ENCODE data around the gene B3GLCT.

Gene B3GLCT

DNA sequence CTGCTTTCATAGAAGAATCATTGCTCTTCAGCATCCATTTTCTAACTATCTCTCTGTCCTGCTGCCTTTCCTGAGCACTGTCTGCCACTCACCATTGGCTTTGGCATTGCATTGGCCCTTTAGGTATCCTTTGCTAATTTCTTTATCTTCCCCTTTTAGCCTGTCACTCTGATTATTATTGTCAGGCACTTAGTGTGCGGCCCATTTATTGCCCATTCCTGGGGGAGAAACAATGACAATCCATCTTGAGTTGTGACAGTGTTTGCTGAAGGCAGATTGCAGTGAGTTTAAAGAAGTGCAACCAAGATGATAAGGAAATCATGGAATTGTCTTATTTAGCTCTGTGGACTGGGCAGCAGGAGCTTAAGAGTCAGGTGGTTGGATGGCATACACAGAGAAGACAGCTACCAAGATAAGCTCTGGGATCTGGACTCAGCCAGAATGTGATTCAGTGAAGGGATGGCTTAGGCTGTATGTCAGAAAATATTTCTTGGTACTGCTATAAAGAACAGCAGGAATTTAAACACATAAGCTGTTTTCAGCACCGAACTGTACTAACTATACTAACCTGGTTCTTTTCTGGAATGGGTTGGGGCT lies 25.3 kb downstream of the B3GLCT start:
- no peaks in the 10 kb centered on the region for H3K27me3 ChIP-seq (ENCODE audit: insufficient read depth, low read length)
- H3K4me3 ChIP-seq (ENCODE audit: low read length), result no peak overlapping the region
- no peak overlapping the region for H3K9ac ChIP-seq (ENCODE audit: low read depth, low read length)
- no peaks in the 10 kb centered on the region for H3K36me3 ChIP-seq (ENCODE audit: insufficient read depth, low read length)
- no peak overlapping the region for H3K27ac ChIP-seq (ENCODE audit: low read depth, low read length)
- H3K4me1 ChIP-seq (ENCODE audit: insufficient read depth, low read length), result peaks cover 15% of the 10 kb centered on the region
- 72% methylated on average over 2 of the region's 2 CpGs for WGBS
- H3K9me3 ChIP-seq (ENCODE audit: insufficient read depth, low read depth, low read length), result no peaks in the 10 kb centered on the region

DNA sequence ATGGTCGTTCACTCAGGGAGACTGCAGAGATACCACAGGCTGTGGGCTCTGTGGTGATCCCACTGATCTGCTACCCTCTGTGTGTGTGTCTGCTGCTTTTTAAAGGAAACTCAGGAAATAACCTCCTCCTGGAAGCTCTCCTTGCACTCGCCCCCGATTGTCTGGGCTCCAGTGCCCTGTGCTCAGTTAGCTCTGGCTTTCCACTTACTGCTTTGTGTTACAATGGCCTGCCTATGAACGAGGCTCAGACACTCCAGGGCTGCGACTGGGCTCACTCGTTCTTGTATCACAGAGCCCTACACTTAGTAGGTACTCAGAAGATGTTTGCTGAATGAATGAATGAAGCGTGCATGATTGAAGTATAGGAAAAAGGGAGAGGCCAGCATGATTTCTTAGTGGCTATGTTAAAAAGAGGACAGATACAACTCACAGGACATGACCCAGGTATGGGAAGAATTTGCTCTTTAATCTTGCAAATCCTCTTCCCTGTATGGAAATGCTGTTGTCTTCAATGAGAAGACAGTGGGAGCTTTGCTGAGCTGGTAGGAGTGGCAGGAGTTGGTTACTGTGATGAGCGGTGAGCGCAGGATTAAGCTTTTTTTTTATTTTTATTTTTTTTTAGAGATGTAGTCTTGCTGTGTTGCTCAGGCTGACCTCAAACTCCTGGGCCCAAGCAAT lies 26.4 kb downstream of the B3GLCT start:
- Histone ChIP-seq H3K27ac (ENCODE audit: low read depth, low read length) (peak overlapping the region; percentile 79), H3K27me3 (ENCODE audit: insufficient read depth, low read length) (no peaks in the 10 kb centered on the region), H3K4me3 (ENCODE audit: low read length) (no peak overlapping the region), H3K4me1 (ENCODE audit: insufficient read depth, low read length) (peaks cover 15% of the 10 kb centered on the region), H3K9ac (ENCODE audit: low read depth, low read length) (peak overlapping the region; percentile 47; the same call in 1 of the 2 replicates), H3K36me3 (ENCODE audit: insufficient read depth, low read length) (no peaks in the 10 kb centered on the region), H3K9me3 (ENCODE audit: insufficient read depth, low read depth, low read length) (no peaks in the 10 kb centered on the region)
- 57% methylated on average over 9 of the region's 9 CpGs for WGBS

DNA sequence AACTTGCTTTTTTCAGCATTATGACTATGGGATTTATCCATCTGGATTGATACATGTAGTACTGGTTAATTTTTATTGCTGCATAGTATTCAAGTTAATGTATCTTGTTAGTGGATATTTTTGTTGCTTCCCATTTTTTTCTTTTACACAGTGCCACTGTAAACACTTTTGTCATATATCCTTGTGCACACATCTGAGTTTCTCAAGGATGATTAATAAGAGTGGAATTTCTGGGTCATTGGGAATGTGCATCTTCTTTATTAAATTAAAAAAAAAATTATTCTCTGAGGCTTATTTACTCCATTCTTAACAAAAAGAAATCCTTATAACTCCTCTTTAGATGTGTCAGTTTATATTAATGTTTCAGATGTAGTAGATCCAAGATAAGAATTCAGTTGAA lies 27.3 kb downstream of the B3GLCT start:
- Histone ChIP-seq H3K4me1 (ENCODE audit: insufficient read depth, low read length) (peaks cover 15% of the 10 kb centered on the region), H3K27me3 (ENCODE audit: insufficient read depth, low read length) (no peaks in the 10 kb centered on the region), H3K9ac (ENCODE audit: low read depth, low read length) (no peak overlapping the region), H3K27ac (ENCODE audit: low read depth, low read length) (no peak overlapping the region), H3K4me3 (ENCODE audit: low read length) (no peak overlapping the region), H3K36me3 (ENCODE audit: insufficient read depth, low read length) (no peaks in the 10 kb centered on the region), H3K9me3 (ENCODE audit: insufficient read depth, low read depth, low read length) (no peaks in the 10 kb centered on the region)

DNA sequence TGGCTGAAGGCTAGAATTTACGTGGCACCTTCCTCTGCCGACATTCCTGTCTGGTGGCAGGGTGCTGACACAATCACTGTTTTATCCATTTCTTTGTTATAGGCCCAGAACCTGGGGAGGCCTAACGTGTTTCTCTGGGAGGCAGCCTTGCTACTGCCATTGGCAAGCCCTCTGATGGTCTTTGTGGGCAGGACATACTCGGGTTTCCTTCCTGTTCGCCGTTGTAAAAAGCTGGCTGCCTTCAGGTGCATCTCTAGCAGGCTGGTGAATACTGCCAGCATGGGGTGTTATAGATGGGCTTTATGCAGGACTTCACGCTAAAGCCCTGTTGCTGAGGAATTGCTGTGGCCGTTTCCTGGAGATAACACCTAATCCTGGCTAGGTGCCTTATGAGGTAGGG lies 28.1 kb downstream of the B3GLCT start:
- H3K4me1 ChIP-seq (ENCODE audit: insufficient read depth, low read length), result peaks cover 15% of the 10 kb centered on the region
- no peak overlapping the region for H3K27ac ChIP-seq (ENCODE audit: low read depth, low read length)
- 80% methylated on average over 8 of the region's 8 CpGs for WGBS
- H3K27me3 ChIP-seq (ENCODE audit: insufficient read depth, low read length), result no peaks in the 10 kb centered on the region
- no peaks in the 10 kb centered on the region for H3K9me3 ChIP-seq (ENCODE audit: insufficient read depth, low read depth, low read length)
- H3K36me3 ChIP-seq (ENCODE audit: insufficient read depth, low read length), result no peaks in the 10 kb centered on the region
- no peak overlapping the region for H3K9ac ChIP-seq (ENCODE audit: low read depth, low read length)
- H3K4me3 ChIP-seq (ENCODE audit: low read length), result no peak overlapping the region

DNA sequence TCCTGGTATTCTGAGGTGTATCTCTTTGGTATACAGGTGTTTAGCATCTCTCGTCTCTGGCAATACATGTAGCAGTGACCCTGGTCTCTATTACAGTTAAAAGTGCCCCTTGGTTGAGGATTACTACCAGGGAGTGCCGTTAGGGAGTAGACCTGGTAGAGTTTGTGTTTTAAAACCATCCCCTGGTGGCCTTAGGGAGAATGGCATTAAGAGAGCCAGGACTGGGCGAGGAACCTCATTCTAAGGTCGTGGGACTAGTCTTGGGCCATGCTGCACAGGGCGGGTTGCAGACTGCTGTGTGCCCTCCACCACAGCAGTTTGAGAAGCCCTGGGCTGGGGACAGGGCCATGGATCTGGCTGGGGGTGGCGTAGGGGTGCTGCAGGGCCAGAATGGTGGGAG lies 35.0 kb downstream of the B3GLCT start:
- no peaks in the 10 kb centered on the region for H3K36me3 ChIP-seq (ENCODE audit: insufficient read depth, low read length)
- 85% methylated on average over 6 of the region's 6 CpGs for WGBS
- H3K9ac ChIP-seq (ENCODE audit: low read depth, low read length), result no peak overlapping the region
- H3K27ac ChIP-seq (ENCODE audit: low read depth, low read length), result no peak overlapping the region
- no peak overlapping the region for H3K4me3 ChIP-seq (ENCODE audit: low read length)
- no peaks in the 10 kb centered on the region for H3K27me3 ChIP-seq (ENCODE audit: insufficient read depth, low read length)
- H3K9me3 ChIP-seq (ENCODE audit: insufficient read depth, low read depth, low read length), result no peaks in the 10 kb centered on the region
- H3K4me1 ChIP-seq (ENCODE audit: insufficient read depth, low read length), result no peaks in the 10 kb centered on the region

DNA sequence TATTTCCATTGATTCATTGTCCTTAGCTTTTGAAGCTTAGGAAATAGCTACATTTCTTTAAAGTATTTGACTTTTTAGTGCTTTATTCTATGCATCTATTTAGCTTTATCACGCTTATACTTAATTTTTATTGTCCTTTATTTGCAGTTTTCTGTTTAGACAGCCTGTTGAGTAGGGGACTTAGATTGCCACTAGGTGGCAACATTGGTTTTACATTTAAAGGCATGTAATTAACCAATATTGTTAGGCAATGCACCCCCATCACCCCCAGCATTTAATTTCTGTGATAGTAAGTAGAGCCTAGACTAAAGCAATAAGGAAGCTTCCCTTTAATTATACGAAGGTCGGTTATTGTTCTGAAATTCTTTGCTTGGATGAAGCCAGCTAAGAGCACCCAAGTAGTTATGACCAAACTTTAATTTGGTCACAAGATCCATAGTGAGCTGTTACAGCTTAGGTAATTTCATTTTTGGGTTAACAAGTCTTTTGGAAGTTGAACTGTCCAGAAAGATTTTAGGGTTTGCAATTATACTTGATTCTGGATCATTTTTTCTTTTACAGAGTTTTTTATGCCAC lies 36.5 kb downstream of the B3GLCT start:
- no peaks in the 10 kb centered on the region for H3K9me3 ChIP-seq (ENCODE audit: insufficient read depth, low read depth, low read length)
- no peaks in the 10 kb centered on the region for H3K4me1 ChIP-seq (ENCODE audit: insufficient read depth, low read length)
- H3K36me3 ChIP-seq (ENCODE audit: insufficient read depth, low read length), result no peaks in the 10 kb centered on the region
- whole genome bisulfite sequencing, result 90% methylated on average over 2 of the region's 3 CpGs
- no peaks in the 10 kb centered on the region for H3K27me3 ChIP-seq (ENCODE audit: insufficient read depth, low read length)
- no peak overlapping the region for H3K4me3 ChIP-seq (ENCODE audit: low read length)
- H3K9ac ChIP-seq (ENCODE audit: low read depth, low read length), result no peak overlapping the region
- H3K27ac ChIP-seq (ENCODE audit: low read depth, low read length), result no peak overlapping the region

DNA sequence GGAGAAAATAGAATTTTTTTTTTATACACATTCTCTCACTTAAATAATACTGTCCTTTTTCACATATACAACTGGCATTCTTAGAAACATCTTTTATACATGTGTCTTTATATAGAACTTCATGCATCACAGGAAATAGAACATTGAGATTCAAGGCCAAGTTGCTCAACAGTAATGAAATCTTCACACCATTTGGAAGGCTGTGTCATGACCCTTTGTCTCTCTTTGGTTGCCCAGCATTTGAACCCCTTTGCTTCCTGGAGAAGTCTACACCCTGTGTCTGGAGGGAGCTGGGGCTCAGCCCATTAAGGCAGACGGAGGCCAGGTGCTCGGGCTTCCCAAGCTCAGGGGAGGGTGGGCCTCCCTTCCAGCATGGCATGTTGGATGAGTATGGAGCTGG lies 41.1 kb downstream of the B3GLCT start:
- no peaks in the 10 kb centered on the region for H3K36me3 ChIP-seq (ENCODE audit: insufficient read depth, low read length)
- no peaks in the 10 kb centered on the region for H3K9me3 ChIP-seq (ENCODE audit: insufficient read depth, low read depth, low read length)
- H3K27me3 ChIP-seq (ENCODE audit: insufficient read depth, low read length), result no peaks in the 10 kb centered on the region
- WGBS, result 87% methylated on average over 2 of the region's 2 CpGs
- H3K9ac ChIP-seq (ENCODE audit: low read depth, low read length), result no peak overlapping the region
- H3K4me3 ChIP-seq (ENCODE audit: low read length), result no peak overlapping the region
- no peak overlapping the region for H3K27ac ChIP-seq (ENCODE audit: low read depth, low read length)
- no peaks in the 10 kb centered on the region for H3K4me1 ChIP-seq (ENCODE audit: insufficient read depth, low read length)

DNA sequence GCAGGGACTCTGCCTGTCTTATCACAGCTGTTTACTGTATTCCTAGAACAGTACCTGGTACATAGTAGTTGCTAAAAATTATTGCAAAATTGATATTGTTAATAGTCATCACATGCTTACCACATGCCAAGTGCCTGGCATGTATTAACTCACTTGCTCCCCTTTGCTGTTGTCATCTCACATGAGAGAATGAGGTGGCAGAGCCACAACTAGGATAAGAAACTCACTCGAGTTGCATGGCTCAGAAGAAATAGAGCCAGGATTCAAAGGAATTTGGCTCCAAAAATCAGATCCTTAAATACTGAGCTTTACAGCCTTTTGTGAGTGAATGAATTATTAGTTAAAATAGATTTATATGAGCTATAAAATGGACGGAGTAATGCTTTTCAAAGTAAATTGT lies 42.6 kb downstream of the B3GLCT start:
- 94% methylated on average over 1 of the region's 2 CpGs for WGBS
- H3K4me3 ChIP-seq (ENCODE audit: low read length), result no peak overlapping the region
- no peak overlapping the region for H3K27ac ChIP-seq (ENCODE audit: low read depth, low read length)

DNA sequence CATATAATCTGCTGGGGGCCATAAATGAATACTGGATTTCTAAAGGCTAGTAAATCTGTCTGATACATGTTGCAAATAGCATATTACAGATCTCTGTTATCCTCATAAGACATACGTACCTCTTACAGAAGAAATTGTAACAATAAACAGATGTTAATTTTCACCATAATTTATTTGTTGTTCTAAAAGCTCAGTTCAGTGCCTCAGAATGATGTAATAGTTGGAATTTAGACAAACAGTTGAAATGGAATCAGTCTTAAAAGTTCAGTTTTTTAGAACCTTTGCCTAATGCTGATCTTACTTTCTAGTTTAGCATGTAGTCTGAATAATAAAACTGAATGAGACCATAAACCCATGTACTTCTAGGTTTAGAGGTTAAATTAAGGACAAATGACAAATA lies 43.1 kb downstream of the B3GLCT start:
- H3K4me1 ChIP-seq (ENCODE audit: insufficient read depth, low read length), result no peaks in the 10 kb centered on the region
- H3K36me3 ChIP-seq (ENCODE audit: insufficient read depth, low read length), result no peaks in the 10 kb centered on the region
- no peaks in the 10 kb centered on the region for H3K27me3 ChIP-seq (ENCODE audit: insufficient read depth, low read length)
- no CpG with 5 or more reads among the region's 1 CpG for WGBS
- no peak overlapping the region for H3K27ac ChIP-seq (ENCODE audit: low read depth, low read length)
- H3K4me3 ChIP-seq (ENCODE audit: low read length), result no peak overlapping the region
- H3K9ac ChIP-seq (ENCODE audit: low read depth, low read length), result no peak overlapping the region
- no peaks in the 10 kb centered on the region for H3K9me3 ChIP-seq (ENCODE audit: insufficient read depth, low read depth, low read length)

More for the DNA sequence above, 42.6 kb downstream of the B3GLCT start:
- Histone ChIP-seq H3K9me3 (ENCODE audit: insufficient read depth, low read depth, low read length) (no peaks in the 10 kb centered on the region), H3K27me3 (ENCODE audit: insufficient read depth, low read length) (no peaks in the 10 kb centered on the region), H3K4me1 (ENCODE audit: insufficient read depth, low read length) (no peaks in the 10 kb centered on the region), H3K9ac (ENCODE audit: low read depth, low read length) (no peak overlapping the region), H3K36me3 (ENCODE audit: insufficient read depth, low read length) (no peaks in the 10 kb centered on the region)

DNA sequence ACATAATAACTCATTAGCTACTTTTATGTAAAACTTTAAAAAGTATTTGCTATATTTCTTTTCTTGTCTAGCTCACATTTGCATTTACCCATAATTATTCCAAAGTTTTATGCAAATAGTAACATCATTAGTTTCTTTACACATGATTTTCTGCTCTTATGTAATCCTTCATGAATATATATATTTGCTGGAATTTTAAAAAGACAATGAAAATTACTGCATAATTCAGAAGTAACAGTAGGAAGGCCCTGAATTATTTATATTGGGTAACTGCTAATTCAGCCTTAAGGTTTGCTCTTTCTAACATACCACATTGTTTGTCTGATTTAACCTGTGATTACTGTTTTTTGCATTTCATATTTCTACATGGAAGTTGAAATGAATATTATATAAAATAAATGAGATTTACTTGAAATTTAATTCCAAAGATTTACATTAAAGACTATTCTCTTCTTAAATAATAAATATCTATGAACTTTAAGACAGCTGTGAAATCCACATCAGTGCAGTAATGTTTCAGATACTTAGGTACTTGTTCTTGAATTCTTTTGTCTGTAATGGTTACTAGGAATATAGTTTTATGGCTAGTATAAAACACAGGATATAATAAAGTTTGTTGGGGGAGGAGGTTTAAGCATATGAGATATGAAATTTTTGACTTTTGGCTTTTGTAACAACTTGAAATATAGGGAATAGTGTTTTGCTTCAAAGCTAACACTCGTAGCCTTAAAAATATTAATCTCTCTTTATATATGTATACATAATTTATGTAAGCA lies 46.0 kb downstream of the B3GLCT start:
- Histone ChIP-seq H3K4me1 (ENCODE audit: insufficient read depth, low read length) (no peaks in the 10 kb centered on the region), H3K27me3 (ENCODE audit: insufficient read depth, low read length) (no peaks in the 10 kb centered on the region), H3K9me3 (ENCODE audit: insufficient read depth, low read depth, low read length) (no peaks in the 10 kb centered on the region), H3K36me3 (ENCODE audit: insufficient read depth, low read length) (no peaks in the 10 kb centered on the region), H3K9ac (ENCODE audit: low read depth, low read length) (no peak overlapping the region), H3K4me3 (ENCODE audit: low read length) (no peak overlapping the region), H3K27ac (ENCODE audit: low read depth, low read length) (no peak overlapping the region)
- WGBS, result no CpG with 5 or more reads among the region's 1 CpG

DNA sequence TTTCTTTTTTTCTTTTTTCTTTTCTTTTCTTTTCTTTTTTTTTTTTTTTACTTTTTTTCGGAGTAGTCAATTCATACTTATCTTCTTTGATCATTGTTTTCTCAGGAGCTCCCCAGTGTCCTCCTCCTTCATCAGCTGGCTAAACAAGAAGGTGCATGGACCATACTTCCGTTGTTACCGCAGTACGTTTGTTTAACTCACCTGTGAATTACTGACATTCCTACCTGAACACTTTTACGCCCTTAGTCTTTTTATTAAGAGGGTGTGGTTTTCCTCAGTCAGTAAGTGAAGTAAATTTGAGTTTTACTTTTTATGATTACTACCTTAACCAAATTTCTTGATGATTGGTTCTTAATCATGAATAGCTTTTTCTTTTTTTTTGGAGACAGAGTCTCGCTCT lies 47.1 kb downstream of the B3GLCT start:
- no peaks in the 10 kb centered on the region for H3K4me1 ChIP-seq (ENCODE audit: insufficient read depth, low read length)
- H3K27ac ChIP-seq (ENCODE audit: low read depth, low read length), result no peak overlapping the region
- H3K36me3 ChIP-seq (ENCODE audit: insufficient read depth, low read length), result no peaks in the 10 kb centered on the region
- no peaks in the 10 kb centered on the region for H3K9me3 ChIP-seq (ENCODE audit: insufficient read depth, low read depth, low read length)
- no peak overlapping the region for H3K9ac ChIP-seq (ENCODE audit: low read depth, low read length)
- H3K4me3 ChIP-seq (ENCODE audit: low read length), result no peak overlapping the region
- no peaks in the 10 kb centered on the region for H3K27me3 ChIP-seq (ENCODE audit: insufficient read depth, low read length)
- 88% methylated on average over 5 of the region's 6 CpGs for WGBS

Measured in HUES64 (cell line).